Measurements from ENCODE around the gene ZNRF2.

The ZNRF2 gene

DNA sequence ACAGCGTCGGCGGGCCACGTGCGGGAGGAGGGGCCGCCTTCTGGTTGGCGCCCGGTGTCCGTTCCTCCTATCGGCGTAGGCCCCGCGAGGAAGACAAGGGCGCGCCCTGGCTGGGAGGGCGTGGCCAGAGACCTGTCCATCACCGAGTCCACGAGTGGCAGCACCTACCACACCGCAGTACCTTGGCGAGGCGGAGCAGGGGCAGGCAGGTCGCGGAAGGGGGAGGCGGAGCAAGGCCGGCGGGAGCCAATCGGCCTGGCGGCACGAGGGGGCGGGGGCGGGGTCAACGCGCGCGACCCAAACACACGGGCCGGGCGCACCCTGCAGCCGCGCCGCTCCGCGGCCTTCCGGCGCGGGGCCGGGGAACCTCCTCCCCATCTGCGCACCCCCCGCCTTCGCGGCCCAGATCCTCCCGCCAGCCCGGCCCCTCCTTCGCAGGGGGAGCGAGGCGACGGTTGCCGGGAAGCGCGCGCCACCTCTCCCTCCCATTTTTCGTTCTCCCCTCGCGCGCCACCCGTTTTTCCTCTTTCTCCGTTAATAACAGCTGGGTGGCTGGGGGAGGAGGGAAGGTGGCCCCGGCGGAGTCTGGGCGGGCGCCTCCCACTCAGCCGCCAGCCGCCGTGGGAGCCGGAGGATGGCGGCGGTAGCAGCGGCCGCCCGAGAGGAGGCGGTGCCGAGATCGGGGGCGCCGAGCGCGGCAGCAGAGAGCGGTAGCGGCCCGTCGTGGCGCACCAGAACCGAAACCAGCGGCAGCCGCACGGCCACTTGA is at the start of gene ZNRF2:
ZNRF2 (plus strand) TSS at position 300 of the 769 bp plus-strand sequence. CDS start 761 bp downstream, outside the sequence.
- peak; percentile 100 for DNase-seq

DNA sequence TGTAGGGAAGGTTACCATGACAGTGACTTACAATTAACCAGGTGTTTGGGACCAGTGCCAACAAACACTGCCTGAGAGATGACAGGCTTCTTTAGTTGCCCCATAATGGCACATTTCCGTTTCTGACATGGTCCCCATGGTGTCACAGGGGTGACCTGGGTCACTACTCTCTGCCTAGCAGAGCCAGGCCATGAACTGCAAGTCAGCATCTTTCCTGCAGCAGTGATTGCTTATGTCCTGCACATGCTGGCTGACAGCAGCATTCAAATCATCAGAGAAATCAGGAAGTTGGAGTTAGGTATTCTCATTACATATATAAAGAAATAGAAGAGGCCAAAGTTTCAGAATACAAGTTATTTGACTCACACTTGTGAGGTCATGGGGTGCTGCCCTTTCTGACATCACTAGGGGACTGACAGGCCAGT is 47.1 kb upstream of the ZNRF2 start:
- peak; percentile 75 for DNase-seq

DNA sequence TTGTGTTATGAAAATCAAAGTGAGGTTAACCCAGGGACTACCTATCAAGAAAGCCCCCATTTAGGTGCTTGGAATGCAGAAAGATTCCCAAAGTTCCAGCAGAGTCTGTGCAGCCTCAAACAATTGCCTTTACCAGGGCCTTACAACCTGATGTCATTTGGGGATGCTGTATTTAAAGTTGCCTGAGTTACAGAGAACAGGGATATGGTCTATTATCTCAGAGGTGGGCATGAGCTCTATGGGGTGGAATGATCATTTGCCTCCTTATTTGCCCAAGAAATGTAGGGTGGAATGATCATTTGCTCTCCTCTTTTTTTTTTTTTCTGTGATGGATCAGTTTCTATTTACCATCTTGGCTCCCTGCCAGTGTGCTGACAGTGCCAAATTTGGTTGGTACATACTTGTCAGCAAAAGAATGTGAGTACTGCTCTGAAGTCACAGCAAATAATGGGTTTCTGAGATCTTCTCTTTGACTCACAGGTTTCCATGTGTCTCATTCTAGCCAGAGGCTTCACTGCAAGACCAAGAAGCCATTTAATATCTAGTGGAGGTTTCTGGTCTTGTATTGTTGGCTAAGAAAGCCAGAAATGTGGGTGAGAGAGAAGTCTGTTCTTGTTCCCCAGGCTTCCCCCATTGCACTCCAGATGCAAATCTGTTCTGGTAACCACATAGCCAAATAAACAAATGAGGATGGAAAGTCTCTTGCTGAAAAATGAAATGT is 45.5 kb upstream of the ZNRF2 start:
- no peak for DNase-seq

DNA sequence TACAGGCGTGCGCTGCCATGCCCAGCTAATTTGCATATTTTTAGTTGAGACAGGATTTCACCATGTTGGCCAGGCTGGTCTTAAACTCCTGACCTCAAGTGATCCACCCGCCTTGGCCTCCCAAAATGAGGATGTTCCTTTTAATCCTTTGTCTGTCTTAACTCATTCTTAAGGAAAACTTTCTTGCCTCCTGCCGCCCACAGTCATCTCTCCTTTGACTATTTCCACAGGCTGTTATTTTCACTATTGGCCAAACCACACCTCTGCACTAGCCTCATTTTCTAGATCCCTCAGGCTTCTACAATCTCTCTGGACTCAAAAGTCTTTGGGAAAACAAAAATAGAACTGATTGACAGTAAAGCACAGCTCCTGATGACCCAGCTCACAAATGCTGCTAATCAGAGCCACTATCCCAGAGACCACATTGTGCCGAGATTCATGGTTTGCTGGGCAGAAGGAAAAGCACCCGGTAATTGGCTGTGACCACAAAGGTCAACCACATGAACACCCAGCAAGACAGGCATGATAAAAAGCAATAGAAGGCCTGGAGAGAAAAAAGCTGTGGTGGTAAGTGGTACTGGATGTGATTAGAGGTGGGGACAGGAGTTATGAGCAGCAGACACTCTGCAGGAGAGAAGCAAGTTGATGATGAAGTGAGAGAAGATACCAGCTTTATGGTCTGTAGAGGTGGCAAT is 44.1 kb upstream of the ZNRF2 start:
- DNase-seq: no peak

DNA sequence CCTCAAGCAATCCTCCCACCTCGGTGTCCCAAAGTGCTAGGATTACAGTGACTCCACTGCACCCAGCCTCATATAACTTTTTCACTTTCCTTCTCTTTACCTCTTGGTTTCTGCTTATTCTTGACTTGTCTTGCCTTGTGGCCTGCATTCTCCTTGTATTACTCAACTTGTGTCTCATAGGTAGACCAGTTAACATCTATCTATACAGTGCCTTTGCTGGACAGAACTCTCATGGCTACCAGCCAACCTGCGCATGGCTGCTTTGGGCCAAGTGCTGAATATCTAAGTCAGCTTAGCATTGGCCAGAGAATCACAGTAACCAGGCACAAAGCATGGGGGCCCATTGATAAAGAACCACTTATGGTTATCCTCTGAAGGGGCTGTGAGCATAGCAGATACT is 42.6 kb upstream of the ZNRF2 start:
- no peak for DNase-seq

DNA sequence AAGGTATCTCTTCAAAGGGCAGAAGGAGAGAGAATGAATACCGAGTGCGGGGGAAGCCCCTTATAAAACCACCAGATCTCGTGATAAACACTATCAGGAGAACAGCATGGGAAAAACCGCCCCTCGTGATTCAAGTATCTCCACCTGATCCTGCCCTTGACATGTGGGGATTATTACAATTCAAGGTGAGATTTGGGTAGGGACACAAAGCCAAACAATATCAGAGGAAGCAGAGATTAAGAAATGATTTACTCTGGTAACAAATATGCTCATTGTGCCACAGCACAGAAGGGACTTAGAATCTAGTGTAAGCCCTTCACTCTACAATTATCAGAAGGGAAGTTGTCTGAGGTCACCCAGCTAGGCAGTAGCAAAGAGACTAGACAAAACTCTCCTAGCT is 40.1 kb upstream of the ZNRF2 start:
- no peak for DNase-seq

DNA sequence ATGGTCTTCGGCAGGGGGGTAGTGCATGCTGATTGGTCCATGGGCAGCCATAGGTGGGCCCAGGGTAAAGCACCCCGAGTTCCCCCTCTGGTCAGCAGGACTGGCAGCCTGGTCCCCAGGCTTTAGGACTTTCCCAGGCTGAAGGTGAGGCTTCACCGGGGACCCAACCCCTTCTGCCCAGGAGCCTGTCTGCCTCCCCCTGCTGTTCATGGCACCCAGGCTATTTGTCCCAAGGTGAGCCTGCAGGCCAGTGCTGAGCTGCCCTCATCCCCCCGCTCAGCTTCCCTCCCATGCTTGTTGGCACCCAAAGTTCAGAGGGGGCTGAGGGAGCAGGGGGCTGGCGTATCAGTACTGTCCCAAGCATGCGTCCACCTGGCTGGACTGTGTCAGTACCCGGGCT is 38.5 kb upstream of the ZNRF2 start:
- DNase-seq: no peak

DNA sequence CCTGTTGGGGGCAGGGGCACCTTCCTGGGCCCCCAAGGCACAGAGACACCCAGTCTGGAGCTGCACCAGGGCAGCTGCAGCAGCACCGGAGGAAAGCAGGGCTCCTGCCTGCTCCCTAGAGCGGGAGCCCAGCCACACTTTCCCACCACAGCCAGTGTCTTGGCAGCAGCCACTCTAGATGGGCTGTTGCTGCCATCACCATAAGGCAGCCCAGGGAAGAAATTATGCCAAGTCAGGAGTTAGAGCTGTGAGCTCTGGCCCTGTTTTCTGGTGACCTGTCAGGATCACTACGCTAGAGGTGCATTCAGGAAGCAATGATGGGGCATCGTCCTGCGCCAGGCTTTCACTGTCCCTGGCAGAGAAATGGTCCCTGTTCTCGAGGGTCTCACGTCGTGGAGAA is 38.0 kb upstream of the ZNRF2 start:
- DNase-seq: no peak

DNA sequence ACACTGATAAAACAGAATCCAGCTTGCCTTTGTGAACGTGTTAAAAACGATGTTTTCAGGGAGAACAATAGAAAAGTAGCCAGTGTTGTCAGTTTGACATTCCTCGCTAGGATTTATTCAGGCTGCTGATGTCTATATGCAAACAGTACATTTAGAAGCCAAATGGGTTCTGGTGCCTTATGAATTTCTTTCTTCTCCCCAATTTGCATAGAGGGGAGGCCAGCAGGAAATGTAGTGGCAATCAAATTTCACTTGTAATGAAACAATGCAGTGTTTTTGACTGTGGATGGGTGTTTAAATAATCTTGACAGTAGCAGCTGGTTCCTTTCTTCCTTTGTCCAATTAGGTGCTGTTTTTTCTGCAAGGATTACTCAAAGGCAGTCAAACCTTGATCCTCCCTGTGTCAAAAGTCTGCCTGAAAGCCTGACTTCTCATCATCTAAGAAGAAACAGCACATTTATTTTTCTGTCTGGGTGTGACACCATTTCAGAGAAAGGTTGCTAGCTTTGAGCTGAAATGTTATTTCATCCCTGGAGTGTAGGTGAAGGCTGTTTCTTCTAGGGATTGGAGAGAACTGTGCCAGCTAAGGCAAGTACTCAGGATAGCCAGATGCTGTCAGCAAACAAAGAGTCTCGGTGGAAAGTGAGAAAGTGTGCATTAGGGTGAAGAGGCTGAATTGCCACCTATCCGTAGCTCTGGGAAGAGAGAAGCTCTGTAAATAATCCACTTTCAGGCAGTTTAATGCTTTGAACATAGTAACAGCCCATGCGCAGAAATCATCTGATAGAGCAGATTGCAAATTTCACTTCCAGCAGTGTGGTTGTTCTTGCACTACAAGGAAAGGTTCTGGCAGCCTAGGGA is 36.6 kb upstream of the ZNRF2 start:
- DNase-seq: no peak

DNA sequence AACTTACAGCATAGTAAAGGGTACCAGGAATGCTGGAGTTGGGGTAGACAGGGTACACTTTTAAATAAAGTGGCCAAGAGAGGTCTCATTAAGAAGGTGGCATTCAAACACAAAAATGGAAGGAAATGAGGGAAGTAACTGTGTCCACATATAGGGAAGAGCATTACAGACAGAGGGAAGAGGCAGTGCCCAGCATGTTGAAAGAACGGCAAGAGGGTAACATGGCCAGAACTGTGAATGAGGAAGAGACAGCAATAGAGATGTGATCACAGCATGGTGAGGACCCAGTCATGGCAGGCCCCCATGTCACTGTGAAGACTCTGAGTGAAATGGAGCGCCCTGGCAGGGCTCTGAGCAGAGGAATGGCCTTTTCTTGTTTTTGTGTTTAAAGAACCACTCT is 35.1 kb upstream of the ZNRF2 start:
- no peak for DNase-seq

DNA sequence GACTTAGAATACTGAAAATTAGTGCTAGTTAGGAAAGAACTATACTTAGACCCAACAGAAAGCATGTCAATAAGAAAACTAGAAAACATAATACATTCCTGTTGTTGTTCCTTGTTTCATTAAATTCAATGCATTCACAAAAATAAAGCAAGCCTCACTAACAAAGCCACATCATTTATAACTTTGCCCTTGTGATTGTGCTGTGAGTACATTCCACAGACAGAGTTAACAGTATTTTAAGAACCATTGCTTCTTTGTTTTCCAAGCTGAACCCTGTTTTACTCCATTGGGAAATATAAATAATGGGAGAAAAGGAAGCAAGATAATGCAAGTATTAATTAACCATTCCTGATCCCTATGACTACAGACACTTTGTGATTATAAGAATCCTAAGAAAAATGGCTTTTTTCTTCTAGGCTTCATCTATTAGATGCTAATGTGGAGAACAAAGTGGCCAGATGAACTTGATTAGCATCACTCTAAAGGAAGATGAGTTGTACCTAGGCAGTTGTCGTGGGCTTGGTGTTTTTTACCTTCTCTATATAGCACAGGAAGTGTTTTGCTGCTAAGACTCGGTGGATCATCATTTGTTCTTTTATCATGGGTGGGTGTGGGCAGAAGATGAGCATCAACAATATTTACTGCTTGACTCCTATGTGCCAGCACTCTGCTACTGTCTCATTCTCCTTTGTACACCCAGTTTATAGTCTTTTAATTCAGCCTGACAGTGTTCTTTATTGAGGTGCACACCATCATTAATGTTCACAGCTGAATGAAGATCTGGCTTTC is 34.2 kb upstream of the ZNRF2 start:
- no peak for DNase-seq

DNA sequence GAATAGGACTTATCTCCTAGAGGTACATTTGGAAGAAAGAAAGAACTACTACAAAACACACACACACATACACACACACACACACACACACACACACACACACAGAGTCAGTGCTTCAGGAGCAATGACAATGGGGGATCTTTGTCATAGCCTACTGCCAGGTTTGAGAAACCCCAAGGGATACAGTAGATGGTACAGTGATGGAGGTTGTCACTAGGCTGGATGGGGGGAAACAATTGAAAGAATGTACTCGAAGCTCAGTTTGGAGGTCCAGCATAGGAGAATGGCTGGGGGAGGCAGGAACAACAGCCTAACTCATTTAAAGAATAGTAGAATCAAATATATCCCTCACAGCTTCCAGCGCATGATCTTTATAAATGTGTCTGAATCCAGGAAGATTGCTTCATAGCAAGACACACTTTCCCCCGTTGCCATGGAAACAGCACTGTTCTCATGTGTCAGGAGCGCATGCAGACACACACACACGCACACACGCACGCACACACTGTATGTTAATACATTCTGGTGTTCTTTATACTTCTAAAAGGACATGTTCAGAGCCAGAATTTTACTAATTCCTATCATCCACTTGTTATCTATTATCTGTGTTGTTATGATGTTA is 32.6 kb upstream of the ZNRF2 start:
- no peak for DNase-seq

DNA sequence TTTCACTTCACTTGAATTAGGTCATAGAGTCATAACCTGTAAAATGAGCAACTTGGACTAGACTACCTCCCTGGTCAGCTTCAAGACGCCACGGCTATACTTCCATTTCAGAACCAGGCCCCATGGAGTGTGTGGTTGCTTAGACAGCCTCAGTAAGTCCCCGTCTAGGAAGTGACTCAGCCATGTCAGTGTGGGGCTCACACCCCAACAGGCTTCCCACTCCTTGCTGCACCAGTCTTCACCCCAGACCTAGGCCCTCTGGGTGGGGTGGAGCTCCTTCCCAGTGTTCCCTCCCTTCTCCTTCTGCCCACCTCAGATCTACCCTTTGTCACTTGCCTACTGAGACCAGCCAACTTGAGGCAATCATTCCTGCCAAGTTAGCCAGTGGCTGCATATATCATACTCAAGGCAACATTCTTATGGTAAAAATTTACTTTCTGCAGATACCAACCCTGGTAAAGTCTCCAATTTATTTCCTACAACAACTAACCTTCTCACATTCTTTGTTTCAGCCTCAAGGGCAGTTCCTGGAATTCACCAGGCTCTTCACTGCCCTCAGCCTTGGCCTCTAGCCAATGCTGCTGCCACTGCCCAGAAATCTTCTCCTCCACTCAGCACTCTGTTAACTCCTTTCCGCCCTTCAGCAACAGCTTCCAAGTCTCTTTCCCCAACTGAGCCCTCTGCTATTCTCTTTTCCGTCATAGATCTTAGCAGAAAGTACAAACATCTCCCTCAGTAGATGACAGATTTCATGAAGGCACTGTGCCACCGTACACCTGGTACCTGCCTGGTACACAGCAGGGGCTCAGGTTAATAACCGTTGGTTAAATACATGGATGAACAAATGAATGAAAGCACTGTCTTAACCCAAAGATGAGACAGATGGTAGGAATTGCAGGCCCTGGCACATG is 31.3 kb upstream of the ZNRF2 start:
- DNase-seq: peak; percentile 23

DNA sequence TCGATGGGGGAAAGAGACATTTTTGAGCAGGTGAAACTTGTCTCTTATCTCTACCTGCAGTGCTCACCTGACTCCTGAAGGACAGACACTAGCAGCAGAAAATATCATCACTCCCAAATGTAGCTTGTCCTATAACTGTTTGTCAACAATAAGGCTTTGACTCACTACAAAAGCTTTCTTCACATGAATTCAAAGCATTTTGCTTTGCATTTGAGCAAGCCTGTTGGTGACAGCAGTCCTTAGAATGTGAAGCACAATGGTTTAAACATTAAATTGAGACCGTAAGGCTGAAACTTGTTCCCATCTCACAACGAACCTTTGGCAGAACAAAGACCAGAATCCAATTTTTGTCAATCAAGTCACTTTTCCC is 30.6 kb upstream of the ZNRF2 start:
- no peak for DNase-seq

DNA sequence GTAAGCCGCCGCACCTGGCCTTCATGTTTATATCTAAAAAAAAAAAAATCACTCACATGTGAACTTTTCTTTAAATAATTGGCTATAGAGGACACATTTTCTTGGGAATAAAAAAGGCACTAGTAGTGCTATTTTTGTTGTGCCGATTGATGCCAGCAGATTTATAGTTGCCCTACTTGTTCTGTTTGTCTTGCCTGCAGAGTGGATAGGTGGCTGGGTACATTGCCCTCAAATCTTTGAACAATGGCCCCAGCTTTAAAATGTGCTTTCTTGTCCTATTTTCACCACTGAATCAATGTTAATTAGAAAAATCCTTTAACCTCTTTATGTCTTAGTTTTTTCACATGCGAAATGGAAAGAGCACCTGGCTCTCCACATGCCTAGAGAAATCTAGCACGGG is 30.1 kb upstream of the ZNRF2 start:
- DNase-seq: no peak

DNA sequence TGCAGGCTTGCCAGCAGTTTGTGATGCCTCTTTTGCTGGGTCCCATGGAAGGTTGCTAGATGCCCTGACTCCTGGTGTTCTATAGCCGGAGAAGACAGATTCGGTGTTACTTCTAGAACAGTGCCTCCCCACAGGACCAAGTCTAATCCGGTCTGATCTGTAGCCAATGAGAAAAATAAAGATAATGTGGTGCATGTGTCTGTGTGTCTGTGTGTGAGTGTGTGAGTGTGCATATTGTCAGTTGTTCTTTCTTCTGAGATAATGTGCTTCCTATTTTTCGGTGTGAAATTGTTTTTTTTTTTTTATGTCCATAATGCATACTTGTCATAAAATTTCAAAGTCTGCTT is 29.7 kb upstream of the ZNRF2 start:
- DNase-seq: no peak

DNA sequence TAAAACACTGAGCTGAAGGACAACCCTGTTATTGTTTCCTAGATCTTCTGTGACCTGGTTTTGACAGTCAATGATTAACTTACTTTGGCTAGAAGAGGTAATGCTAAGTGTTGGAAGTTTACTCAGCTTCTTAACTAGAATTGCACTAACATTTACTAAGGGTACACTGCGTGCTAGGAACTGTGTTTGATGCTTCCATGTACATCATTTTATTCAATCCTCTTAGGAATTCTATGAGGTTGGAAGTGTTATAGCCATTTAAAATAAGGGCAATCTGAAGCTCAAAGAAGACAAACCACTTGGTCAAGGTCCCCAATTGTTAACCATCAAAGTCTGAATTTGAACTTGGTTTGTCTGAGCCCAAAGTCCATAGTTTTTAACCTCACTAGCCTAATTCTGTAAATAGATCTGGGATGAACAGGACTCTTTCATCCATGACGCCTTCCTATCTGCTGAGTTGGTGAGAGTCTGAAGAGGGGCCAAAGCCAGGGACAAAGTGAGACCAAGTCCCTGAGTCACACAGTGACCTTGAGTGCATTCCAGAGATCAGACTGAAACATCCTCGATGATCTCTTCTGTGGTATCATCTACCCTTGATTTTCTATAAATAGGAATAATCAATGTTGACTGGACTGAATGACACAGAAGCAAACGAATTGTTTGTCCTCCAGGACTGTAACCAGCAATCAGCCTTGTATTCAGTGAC is 29.2 kb upstream of the ZNRF2 start:
- no peak for DNase-seq

DNA sequence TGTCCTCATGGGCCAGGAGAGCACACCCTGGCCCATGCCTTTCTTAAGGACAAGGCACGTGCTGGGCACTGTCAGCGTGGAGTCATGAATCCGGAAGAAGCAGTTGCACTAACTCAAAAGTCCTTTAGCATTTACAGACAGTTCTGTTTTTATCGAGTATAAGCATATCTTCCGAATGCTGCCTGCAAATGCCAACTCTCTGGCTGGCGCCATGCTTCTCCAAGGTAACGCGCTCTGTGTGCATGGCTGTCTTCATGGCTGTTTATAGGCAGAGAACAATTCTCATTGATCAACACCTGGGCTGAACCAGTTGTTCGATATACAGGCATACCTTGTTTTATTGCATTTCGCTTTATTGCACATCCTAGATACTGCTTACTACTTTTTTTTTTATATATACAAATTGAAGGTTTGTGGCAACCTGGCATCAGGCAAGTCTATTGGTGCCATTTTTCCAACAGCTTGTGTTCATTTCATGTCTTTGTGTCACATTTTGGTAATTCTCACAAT is 28.0 kb upstream of the ZNRF2 start:
- DNase-seq: no peak

DNA sequence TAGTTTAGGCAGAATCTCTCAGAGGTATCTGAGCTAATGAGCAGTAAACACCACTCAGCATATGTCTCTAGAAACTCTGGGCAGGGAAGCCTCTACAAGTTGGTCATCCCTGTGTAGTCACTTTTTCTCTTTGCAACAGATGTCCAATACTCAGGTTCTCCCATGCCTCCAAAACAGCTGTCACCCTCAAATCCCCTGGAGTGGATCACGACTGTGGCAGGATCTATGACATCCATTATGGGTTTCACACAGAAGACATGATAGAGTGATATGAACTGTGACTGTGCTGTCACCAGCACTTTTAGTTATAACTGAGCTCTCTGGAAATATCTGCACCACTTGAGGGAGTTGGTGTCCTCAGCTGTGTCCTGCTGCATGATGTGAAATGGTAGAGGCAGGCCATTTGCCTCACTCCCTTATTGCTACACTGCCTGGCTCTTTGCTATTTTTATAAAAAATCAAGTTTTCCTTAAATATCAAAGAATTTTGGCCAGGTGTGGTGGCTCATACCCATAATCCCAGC is 24.1 kb upstream of the ZNRF2 start:
- DNase-seq: no peak

Data from CD4-positive, alpha-beta T cell treated with Interferon gamma for 1 hour (primary cell).